Smooth muscle cell (in vitro differentiated cells): Measurements from ENCODE around the gene MUTYH. TPM values are rescaled to one million over a fixed set of nuclear protein-coding genes. Genes with fewer than 3 reads are reported as not detected.

Source experiments
- DNase-seq: peaks from one replicate; lab custom pipeline; 2025; ENCODE audit not compliant: unreplicated experiment; lab: John Stamatoyannopoulos, UW
- H2AFZ ChIP-seq: fragments of 200-600 bp; sonication (generic); 2 replicates; pipeline ENCODE4 v1.6.0; 2016; ENCODE audit warnings: antibody characterized with exemption, low read depth, mild to moderate bottlenecking
- H3F3A ChIP-seq: fragments of 200-600 bp; sonication (generic); 2 replicates; pipeline ENCODE4 v1.6.0; 2017; ENCODE audit warnings: antibody characterized with exemption, low read depth
- H3K27ac ChIP-seq: fragments of 200-600 bp; sonication (generic); 2 replicates; pipeline ENCODE4 v1.5.1; 2016; ENCODE audit warnings: low read depth, mild to moderate bottlenecking
- H3K27me3 ChIP-seq: fragments of 200-600 bp; sonication (generic); 2 replicates; pipeline ENCODE4 v1.6.1; 2016; ENCODE audit warnings: low read depth, mild to moderate bottlenecking
- H3K36me3 ChIP-seq: fragments of 200-600 bp; sonication (generic); 2 replicates; pipeline ENCODE4 v1.5.1; 2016; ENCODE audit warnings: low read depth
- H3K4me1 ChIP-seq: fragments of 200-600 bp; sonication (generic); 2 replicates; pipeline ENCODE4 v1.5.1; 2016; ENCODE audit warnings: low read depth
- H3K4me2 ChIP-seq: fragments of 200-600 bp; sonication (generic); 2 replicates; pipeline ENCODE4 v1.6.0; 2016; ENCODE audit warnings: mild to moderate bottlenecking
- H3K4me3 ChIP-seq: fragments of 200-600 bp; sonication (generic); 2 replicates; pipeline ENCODE4 v1.5.1; 2016; ENCODE audit warnings: mild to moderate bottlenecking
- H3K79me2 ChIP-seq: fragments of 200-600 bp; sonication (generic); 2 replicates; pipeline ENCODE4 v1.6.0; 2016; ENCODE audit warnings: low read depth, mild to moderate bottlenecking
- H3K9ac ChIP-seq: fragments of 200-600 bp; sonication (generic); 2 replicates; pipeline ENCODE4 v1.6.0; 2016; ENCODE audit warnings: low read depth
- H3K9me3 ChIP-seq: fragments of 200-600 bp; sonication (generic); replicated peaks from 2 replicates; pipeline ENCODE4 v1.5.1; 2016; ENCODE audit warnings: low read depth
- H4K20me1 ChIP-seq: fragments of 200-600 bp; sonication (generic); 2 replicates; pipeline ENCODE4 v1.6.0; 2016; ENCODE audit warnings: low read depth
- CTCF ChIP-seq: fragments of 200-600 bp; sonication (generic); IDR thresholded peaks from 2 replicates; pipeline ENCODE4 v1.5.1; 2017; ENCODE audit warnings: borderline replicate concordance, mild to moderate bottlenecking, antibody characterized with exemption; ENCODE audit not compliant: insufficient read depth, poor library complexity, severe bottlenecking
- WGBS: methylation state at CpG from one replicate; pipeline ENCODE4 v1.1.7; 2016; ENCODE audit warnings: low lambda C conversion rate; 5-methylcytosine and 5-hydroxymethylcytosine counted together
- polyA plus RNA-seq: library from polyadenylated mRNA; unstranded; fragments of >200 nt; fragmentation: Nextera tagmentation; extraction: Ambion mirVana; gene quantifications from 2 replicates; pipeline ENCODE4 v1.2.1, GENCODE V29; 2016
- total RNA-seq: library from RNA; depleted of rRNA; stranded (reverse); fragments of >200 nt; gene quantifications from 2 replicates; pipeline ENCODE4 v1.2.3, GENCODE V29; 2014

Gene MUTYH
- total and polyA plus RNA-seq, 2 experiments from 2014 or later: 12.1 to 16.5 TPM

- Histone ChIP-seq H3F3A (no peaks in the 10 kb centered on the region), H3K4me2 (no peak overlapping the region), H2AFZ (no peak overlapping the region), H3K27me3 (no peaks in the 10 kb centered on the region), H3K27ac (peak overlapping the region; percentile 62), H3K4me1 (no peaks in the 10 kb centered on the region), H4K20me1 (no peaks in the 10 kb centered on the region), H3K79me2 (no peaks in the 10 kb centered on the region), H3K36me3 (no peaks in the 10 kb centered on the region), H3K9ac (no peak overlapping the region), H3K4me3 (no peak overlapping the region), H3K9me3 (no peaks in the 10 kb centered on the region)
- TF ChIP-seq CTCF: no peak
- 83% methylated on average over 2 of the region's 2 CpGs for WGBS
- DNase-seq: no peak
Observed at GRCh38 chr1:45348020-45348419, 7.8 kb upstream of the MUTYH start.

GRCh38 chr1:45346473-45346872 lies 6.2 kb upstream of the MUTYH start:
- WGBS: 94% methylated on average over 2 of the region's 2 CpGs

GRCh38 chr1:45345014-45345413 lies 4.8 kb upstream of the MUTYH start:
- Histone ChIP-seq H3K4me2 (no peak overlapping the region), H3K4me1 (peaks cover 10% of the 10 kb centered on the region), H3K9me3 (no peaks in the 10 kb centered on the region), H3K9ac (no peak overlapping the region), H3F3A (no peaks in the 10 kb centered on the region), H4K20me1 (no peaks in the 10 kb centered on the region), H3K36me3 (no peaks in the 10 kb centered on the region), H3K4me3 (no peak overlapping the region), H3K27me3 (no peaks in the 10 kb centered on the region), H2AFZ (no peak overlapping the region), H3K27ac (no peak overlapping the region), H3K79me2 (peaks cover 6% of the 10 kb centered on the region)
- TF ChIP-seq CTCF: no peak
- WGBS: 96% methylated on average over 13 of the region's 13 CpGs
- no peak for DNase-seq

More at GRCh38 chr1:45346473-45346872, 6.2 kb upstream of the MUTYH start:
- H3K79me2 ChIP-seq: no peaks in the 10 kb centered on the region
- H3K9ac ChIP-seq: no peak overlapping the region
- no peaks in the 10 kb centered on the region for H3K9me3 ChIP-seq
- no peak for DNase-seq
- H4K20me1 ChIP-seq: no peaks in the 10 kb centered on the region
- H3K4me2 ChIP-seq: no peak overlapping the region
- H3K4me3 ChIP-seq: no peak overlapping the region
- H3K27ac ChIP-seq: no peak overlapping the region
- H3K36me3 ChIP-seq: no peaks in the 10 kb centered on the region
- TF ChIP-seq CTCF: no peak
- no peaks in the 10 kb centered on the region for H3K27me3 ChIP-seq
- no peaks in the 10 kb centered on the region for H3F3A ChIP-seq
- H2AFZ ChIP-seq: no peak overlapping the region
- peaks cover 1% of the 10 kb centered on the region for H3K4me1 ChIP-seq

- WGBS: 98% methylated on average over 2 of the region's 2 CpGs
- no peak overlapping the region for H3K9ac ChIP-seq
Observed at GRCh38 chr1:45344499-45344898, 4.3 kb upstream of the MUTYH start.

More at GRCh38 chr1:45344499-45344898, 4.3 kb upstream of the MUTYH start:
- Histone ChIP-seq H2AFZ (no peak overlapping the region), H3K4me1 (peaks cover 10% of the 10 kb centered on the region), H3F3A (no peaks in the 10 kb centered on the region), H3K79me2 (peaks cover 6% of the 10 kb centered on the region), H3K36me3 (no peaks in the 10 kb centered on the region), H3K27me3 (no peaks in the 10 kb centered on the region), H3K9me3 (no peaks in the 10 kb centered on the region), H3K4me3 (no peak overlapping the region), H4K20me1 (no peaks in the 10 kb centered on the region), H3K4me2 (no peak overlapping the region), H3K27ac (no peak overlapping the region)
- TF ChIP-seq CTCF: no peak
- no peak for DNase-seq
